NCI-H1092 treated with DMSO at 0.1 percent for 48 hours (cell line): Measurements from ENCODE around the gene TM9SF1.
A peak's percentile ranks its signal among the peaks of the same experiment; 100 is the strongest.
"Not testable (repeated sequence)": the region's sequence is repeated elsewhere in the genome, so short reads cannot be mapped to it uniquely, and the experiment has no call there.

Source experiments
- DNase-seq: peaks from one replicate; lab custom pipeline; 2025; lab: John Stamatoyannopoulos, UW

The TM9SF1 gene

GRCh38 chr14:24224618-24225071, 29.4 kb upstream of the TM9SF1 start:
- DNase-seq = no peak

DNA sequence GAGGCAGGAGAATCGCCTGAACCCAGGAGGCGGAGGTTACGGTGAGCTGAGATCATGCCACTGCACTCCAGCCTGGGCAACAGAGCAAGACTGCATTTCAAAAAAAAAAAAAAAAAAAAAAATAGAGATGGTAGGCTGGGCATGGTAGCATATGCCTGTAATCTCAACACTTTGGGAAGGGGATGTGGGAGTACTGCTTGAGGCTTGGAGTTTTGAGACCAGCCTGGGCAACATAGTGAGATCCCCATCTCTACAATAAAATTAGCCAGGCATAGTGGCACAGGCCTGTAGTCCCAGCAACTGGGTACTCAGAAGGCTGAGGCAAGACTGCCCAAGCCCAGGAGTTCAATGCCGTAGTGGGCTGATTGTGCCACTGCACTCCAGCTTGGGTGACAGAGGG, 27.7 kb upstream of the TM9SF1 start:
- DNase-seq = not testable (repeated sequence)

DNA sequence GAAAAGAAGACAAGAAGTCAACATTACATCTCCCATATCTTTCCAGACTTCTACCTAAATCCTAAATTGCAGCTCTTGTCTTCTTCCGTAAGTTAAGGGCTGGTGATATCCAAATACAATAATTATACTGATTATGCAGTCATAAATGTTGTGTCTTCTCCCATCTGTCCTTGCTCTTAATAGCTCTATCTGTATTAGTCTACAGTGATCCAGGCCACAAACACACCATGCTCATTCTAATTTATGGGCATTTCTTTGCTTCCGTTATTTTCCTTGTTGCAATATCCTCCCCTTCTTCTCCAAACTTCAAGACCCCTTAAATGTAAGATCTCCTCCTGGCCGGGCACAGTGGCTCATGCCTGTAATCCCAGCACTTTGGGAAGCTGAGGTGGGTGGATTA, 24.3 kb upstream of the TM9SF1 start:
- no peak for DNase-seq

DNA sequence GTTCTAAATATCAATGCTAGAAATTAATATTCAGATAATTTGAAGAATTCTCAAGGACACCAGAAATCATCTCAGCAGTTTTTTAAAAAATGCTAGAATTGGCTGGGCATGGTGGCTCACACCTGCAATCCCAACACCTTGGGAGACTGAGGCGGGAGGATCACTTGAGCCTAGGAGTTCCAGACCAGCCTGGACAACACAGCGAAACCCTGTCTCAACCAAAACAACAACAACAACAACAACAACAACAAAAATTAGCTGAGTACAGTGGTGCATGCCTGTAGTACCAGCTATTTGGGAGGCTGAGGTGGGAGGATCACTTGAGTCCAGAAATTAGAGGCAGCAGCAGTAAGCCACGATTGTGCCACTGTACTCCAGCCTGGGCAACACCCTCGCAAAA, 23.8 kb upstream of the TM9SF1 start:
- no peak for DNase-seq

GRCh38 chr14:24216876-24217275, 21.6 kb upstream of the TM9SF1 start:
- DNase-seq = not testable (repeated sequence)

GRCh38 chr14:24216345-24216699, 21.1 kb upstream of the TM9SF1 start:
- DNase-seq = no peak

- DNase-seq = peak; percentile 92
Measured at GRCh38 chr14:24215495-24216344, 20.5 kb upstream of the TM9SF1 start, which contains the start of gene MDP1. MDP1 (minus strand) TSS chr14:24216066; CDS start chr14:24215955, 111 bp downstream.

DNA sequence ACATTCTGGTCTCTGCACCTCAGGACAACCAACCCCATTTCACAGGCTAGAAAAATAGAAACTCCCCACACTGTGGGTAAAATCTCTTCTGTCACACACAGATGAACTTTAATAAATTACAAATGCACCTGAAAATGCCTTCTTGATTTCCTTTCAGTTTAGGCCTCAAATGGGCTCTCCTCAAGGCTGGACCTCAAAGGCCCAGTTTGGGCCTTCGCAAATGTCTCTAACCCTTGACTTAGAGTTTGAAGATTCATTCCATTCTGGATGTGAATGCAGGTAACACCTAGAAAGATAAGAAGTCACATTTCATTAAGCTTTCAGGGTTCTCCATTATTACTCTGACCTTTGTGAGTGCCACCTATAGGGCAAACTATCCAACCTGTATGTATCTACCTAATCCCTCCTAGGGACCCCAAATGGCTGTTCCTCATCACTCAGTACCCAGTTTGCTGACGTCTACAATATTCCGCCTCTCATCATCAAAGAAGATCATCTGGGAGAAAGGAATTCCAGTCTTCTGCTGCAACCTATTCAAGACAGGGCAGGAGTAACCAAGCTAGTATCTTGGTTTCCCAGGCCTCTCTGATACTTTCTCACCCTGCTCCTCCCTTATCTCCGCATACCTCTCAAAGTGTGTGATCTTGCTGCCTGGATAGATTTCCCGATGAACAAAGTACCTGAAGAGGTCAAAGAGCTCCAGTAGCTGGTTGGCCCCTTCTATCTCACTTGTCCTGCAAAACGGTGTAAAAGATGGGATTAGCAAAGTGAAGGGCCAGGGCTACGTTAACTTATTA, 18.8 kb upstream of the TM9SF1 start:
- DNase-seq = no peak

- DNase-seq = peak; percentile 97
Measured at GRCh38 chr14:24212924-24213865, 18.0 kb upstream of the TM9SF1 start, which contains the start of gene CHMP4A. CHMP4A (minus strand) TSS chr14:24213488; CDS start chr14:24213439, 49 bp downstream.

- DNase-seq = no peak
Measured at GRCh38 chr14:24211311-24211710, 16.1 kb upstream of the TM9SF1 start.

- no peak for DNase-seq
Measured at GRCh38 chr14:24207625-24208024, 12.4 kb upstream of the TM9SF1 start.

- no peak for DNase-seq
Measured at GRCh38 chr14:24207104-24207551, 11.9 kb upstream of the TM9SF1 start.

DNA sequence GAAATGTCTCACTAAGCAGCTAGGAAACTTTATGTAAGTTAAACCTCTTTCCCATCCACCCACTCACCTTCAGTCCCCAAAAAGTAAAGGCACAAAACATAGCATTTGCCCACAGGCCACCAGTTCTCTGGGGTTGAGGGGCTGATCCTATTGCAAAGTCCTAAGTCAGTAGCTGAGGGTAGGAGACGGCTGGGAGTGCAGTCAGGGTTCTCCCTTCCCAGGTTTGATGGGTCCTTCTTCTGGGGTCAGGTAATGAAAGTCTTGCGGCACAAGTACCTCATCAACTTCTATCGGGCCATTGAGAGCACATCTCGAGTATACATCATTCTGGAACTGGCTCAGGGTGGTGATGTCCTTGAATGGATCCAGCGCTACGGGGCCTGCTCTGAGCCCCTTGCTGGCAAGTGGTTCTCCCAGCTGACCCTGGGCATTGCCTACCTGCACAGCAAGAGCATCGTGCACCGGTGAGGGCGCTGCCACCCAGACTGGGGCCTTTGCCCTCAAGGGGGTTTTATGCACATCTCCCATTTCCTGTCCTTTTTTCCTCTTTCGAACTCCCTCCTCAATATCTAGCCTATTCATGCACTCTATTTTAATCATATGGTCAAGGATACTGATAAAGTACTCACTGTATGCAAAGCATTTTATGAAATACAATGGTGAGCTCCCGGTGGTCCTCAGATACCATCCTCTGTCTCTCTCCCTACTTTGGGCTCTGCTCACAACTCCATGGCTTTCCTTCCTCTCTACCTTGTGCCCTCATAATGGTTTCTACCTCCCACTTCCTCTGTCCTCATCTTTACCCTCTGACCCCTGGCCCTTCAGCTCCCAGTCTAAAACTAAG, 11.2 kb upstream of the TM9SF1 start:
- no peak for DNase-seq

DNA sequence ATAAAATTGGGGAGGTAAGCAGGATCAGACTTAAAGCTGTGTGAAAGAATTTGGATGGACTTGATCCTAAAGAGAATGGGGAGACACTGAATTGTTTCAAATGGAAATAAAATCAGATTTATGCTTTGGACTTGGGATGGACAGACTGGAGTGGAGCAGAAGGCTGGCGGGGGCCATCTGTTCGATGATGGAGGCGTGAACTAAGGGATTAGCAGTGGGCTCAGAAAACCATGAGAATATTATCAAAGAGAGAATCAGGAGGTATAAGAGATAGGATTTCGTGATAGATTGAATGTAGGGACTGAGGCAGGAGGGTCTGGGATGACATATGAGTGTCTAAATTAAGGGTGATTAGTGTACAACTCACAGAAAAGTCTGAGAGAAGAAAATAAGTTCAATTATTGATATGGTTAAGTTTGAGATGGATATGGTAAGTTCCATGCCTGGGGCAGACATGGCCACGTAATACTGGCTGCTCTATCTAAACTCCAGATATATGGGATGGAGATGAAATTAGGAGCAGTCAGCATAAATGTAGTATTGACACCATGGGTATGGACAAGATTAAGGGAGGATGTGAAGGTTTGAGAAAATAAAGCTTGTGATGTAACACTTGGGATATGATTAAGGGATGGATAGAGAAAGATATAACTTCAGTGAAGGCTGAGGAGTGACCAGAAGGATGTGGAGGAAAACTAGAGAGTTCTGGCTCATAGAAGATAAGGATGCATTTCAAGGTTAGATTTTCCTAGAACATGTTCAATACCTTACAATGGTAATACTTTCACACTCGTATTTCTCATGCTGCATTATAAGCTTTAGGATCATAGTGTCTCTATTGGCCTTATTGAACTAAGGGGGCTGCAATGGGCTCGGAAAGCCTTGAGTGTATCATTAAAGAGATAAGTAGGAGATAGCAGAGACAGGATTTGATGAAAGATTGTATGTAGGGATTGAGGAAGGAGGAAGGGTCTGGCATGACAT, 9.2 kb upstream of the TM9SF1 start:
- DNase-seq = no peak

- not testable (repeated sequence) for DNase-seq
Measured at GRCh38 chr14:24203249-24203886, 8.1 kb upstream of the TM9SF1 start.

GRCh38 chr14:24202538-24202937, 7.3 kb upstream of the TM9SF1 start:
- not testable (repeated sequence) for DNase-seq

GRCh38 chr14:24198814-24199524, 3.7 kb upstream of the TM9SF1 start:
- no peak for DNase-seq

- no peak for DNase-seq
Measured at GRCh38 chr14:24197056-24197450, 1.8 kb upstream of the TM9SF1 start.
